DMS79 (cell line): ENCODE data around the gene CAVIN3.
"Not testable (repeated sequence)": the region's sequence is repeated elsewhere in the genome, so short reads cannot be mapped to it uniquely, and the experiment has no call there.

ENCODE experiments used
- DNase-seq: peaks from one replicate; lab custom pipeline; 2025; lab: John Stamatoyannopoulos, UW

Gene CAVIN3

DNA sequence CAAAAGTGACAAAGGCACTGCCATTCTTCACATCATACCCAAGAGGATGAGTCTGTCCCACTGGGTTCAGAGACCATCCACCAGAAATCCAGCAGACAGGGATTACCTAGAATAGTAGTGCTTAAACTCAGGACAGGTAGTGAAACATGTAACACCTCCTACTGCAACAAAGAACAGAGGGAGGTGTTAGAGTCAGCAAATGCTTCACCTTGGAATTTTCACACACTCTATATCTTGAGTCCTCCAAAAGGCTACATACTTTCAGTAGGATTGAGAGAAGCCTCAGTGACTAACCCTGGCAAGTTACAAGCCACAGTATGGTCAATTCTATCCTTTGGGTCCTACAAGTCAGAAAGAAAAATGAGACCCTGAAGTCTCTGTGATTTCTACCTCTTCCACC lies 6.0 kb upstream of the CAVIN3 start:
- DNase-seq = no peak

DNA sequence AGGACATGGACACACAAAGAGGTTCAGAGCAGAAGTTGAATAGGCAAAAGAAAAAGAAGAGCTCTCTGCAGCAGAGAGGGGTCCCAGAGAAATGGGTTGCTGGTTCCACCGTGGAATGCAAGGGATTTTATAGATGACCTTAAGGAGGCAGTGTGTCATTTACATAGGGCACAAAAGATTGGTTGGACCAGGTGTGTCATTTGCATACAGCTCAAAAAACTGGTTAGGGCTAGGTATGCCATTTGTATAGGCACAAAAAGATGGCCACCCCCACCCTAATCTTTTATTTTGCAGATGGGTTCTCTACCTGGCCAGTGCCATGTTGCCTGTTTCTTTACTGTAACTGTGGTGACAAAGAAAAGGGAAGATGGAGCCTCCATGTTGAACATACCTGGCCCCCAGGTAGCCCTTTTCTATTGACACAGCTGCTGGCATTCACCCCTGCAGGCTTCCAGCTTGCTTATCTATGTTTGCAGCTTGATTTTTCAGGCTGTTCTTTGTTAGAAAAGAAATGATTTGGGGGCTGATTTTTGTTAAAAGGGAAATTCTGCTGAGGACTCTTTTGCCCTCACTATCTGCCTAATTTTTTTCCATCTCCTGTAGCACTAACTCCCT lies 3.1 kb upstream of the CAVIN3 start:
- no peak for DNase-seq

DNA sequence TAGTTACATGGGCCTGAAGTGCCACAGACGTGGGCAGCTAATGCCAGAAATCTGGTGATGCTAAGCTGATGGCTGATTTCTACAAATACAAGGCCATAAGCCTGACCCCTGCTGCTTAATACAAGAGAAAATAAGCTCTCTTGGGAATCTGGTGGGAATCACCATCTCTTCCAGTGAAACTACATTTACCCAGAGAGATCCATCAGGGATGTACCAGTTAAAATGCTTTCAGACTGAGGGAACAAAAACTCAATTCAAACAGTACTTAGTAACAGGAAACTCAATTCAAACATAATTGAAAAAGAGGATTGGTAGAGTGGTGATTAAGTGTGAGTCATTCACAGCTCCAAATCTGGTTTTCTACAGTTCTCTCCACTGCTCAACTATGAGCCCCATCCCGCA lies 1.7 kb upstream of the CAVIN3 start:
- DNase-seq = no peak

DNA sequence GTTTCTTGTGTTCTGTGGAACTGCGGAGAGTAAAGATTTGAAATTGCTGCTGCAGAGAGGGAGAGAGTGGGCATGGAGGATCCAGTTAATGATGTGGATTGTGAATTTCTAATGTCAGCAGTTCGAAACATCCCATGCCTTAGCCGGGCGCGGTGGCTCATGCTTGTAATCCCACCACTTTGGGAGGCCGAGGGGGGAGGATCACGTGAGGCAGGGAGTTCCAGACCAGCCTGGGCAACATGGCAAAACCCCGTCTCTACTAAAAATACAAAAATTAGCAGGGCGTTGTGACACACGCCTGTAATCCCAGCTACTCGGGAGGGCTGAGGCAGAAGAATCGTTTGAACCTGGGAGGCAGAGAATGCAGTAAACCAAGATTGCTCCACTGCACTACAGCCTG lies 1.1 kb upstream of the CAVIN3 start:
- no peak for DNase-seq

DNA sequence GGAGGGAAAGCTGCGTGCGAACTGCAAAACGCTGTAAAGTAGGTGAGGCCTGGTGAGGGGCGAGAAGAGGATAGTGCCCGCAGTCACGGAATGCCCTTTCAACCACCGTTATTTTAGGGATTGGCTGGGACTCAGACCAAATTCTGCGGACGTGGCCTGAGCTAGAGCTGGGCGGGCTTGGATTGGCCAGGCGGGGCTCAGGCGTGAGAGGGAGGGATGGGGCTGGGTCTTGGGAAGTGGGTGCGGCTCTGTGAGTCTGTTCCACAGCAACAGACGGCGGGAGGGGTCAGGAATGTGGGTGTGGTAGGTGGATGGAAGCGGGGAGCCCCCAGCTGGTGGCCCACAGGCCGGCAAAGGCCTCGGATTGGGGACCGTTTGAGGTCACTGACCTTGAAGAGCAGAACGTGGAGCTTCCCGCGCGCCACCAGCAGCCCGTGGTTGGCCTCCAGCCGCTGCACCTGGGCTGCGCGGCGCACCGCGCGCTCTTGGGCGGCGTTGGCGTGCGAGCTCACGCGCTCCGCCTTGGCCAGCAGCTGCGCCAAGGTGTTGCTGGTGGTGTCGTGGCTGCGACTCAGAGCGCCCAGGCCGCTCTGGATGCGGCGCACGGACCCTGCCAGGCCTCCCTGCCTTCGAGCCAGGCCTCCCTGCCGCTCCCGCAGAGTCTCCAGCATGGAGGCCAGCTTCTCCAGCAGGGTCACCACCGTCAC lies 444 bp downstream of the CAVIN3 start:
- DNase-seq = peak; percentile 23

DNA sequence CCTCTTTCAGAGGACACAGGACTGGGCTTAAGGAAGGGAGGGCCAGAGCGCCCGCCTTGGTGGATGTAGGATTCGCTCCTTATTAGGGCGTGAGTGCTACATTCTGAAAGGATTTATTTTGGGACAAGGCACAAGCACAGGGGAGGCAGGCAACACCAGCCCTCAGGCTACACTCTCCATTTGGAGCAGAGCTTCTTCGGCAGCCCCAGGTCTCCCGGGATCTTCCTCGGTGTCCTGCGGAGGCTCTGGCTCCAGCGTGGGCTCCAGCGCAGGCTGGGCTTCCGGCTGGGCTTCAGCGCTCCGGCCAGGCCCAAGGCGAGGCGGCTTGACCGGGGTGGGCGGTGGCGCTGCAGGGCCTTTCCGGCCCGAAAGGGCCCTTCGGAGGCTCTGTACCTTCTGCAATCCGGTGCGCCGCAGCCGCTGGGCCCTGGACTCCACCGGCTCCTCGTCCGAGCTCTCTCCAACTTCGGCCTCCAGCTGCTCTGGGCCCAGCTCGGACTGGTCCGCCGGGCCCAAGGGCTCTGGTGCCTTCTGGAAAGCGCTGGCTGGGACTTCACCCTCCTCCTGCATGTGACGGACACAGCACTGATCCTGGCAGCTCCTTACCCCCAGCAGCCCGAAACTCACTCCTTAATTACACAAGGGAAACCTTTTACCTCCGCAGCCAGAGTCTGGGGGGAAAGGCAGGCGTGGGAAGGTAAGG lies 1.1 kb downstream of the CAVIN3 start:
- DNase-seq = no peak

DNA sequence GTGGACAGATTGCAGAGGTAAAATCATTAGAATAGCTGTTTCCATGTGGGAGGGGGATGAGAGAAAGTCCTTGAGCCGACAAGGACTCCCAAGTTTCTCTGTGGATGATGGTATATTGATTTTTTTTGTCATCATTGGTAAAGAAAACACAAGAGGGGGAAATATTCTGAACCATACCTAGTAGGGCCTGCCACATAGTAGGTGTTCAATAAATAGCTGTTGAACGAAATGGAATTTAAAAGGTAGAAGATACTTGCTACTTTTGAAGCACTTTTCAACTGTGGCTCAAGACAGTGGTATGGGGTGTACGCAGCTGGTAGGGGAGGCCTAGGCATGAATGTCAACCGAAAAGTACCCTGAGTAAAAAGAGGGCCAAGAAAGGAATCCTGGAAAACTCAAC lies 2.1 kb downstream of the CAVIN3 start:
- no peak for DNase-seq

DNA sequence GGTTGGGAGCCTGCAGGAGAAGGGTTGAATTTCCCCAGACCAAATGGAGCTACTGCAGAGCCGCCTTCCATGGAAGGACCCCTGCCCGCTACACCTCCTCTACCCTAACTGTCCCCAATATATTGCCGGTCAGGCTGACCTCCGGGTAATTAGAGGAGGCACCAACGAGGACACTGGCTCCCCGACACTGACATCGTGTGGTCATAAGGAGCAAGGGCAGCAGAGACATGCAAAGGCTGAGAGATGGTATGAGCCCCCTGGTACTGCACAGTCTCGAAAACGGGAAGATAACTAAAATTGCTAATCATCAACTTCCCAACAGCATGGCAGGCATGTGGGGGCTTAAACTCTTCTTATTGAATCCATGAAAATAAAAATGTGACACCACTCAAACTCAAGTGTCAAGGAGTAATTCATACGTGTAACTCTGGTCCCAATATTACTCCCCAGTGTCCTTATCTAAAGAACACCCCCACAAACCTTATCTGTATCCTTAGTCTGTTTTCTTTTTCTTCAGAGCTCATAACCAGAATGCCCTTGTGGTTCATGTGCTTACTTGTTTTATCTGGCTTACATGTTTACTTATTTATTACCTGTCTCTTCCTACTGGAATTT lies 4.4 kb downstream of the CAVIN3 start:
- DNase-seq = no peak

DNA sequence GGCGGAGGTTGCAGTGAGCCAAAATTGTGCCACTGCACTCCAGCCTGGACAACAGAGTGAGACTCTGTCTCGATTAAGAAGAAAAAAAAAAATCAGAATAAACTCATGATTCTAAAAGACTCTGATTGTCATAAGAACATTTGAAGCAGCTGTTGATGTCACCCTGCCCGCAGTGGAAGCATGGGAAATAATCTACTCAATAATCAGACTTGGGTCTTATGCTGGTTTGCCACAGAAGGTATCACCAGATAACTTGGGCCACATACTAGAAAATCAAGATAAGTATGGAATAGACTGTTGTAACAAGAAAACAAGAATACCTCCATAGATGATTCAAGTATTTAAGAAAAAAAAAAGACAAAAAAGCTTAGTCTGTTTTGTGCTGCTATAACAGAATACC lies 8.2 kb downstream of the CAVIN3 start:
- DNase-seq = no peak

DNA sequence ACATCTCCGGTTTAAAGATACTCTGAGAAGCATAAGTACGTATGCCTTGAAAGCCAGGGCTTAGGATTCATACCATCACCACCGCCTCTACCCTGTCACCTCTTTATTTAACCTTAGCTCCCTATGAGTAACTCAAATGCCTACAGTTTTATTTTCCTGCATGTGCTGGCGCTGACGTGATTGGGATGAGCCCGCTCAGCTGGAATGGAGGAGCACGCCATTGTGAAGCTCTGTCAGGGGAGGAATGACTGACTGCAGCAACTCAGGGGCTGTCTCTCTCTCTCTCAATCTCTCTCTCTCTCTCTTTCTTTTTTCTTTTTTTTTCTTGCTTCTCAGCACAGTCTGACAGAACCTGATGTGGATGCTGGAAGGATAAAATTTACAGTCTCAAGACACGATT lies 12.4 kb downstream of the CAVIN3 start:
- DNase-seq = no peak

DNA sequence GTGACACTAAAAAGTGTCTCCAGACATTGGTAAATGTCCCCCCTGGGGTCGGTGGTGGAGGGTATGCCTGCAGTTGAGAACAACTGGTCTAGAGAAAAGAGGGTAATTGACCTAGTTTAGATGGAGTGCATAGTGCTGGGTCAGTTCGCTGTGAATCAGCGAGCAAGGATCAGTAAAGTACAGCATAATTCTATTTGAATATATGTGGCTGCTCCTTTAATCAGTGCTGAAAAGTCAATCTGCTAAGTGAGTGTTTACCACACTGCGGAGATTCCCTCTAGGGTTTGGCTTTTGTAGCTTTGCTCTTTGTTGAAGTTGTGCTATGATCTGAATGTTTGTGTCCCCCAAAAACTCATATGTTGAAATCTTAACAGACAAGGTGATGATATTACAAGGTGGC lies 15.0 kb downstream of the CAVIN3 start:
- no peak for DNase-seq

DNA sequence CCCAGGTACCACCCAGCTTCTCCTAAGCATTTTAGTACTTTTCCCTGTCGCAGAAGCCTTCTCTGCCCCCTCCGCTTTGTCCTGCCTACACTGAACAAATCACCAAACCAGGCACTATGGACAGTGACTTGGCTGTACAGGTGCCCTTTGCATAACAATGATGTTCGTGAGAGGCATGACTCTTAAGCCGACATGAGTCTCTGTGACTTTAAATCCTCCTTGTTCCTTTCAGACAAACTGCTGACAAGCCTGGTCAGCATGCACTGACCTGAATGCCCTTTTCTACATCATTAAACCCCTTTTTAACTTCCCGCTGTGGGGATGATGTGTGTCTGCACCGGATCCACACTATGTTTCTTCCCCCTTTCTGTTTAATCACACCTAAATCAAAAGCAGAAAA lies 16.6 kb downstream of the CAVIN3 start:
- DNase-seq = no peak

DNA sequence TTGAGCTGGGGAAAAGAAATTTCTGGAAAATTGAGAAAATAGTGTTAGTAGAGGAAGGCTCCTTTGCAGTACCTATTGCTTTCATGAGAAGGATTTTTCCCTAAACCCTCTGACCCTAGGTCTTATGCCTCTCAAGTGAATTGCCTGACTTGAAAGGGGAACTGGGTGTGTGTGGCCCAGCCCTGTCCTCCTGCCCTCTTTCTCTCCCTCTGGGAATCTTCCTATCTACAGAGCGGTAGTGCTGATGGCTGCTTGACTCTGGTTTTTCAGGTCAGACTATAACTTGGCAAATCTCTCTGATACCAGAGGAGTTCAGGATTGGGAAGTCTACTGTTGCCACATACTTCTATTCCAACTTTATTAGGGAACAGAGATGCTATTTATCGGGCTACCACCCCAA lies 19.2 kb downstream of the CAVIN3 start:
- no peak for DNase-seq

DNA sequence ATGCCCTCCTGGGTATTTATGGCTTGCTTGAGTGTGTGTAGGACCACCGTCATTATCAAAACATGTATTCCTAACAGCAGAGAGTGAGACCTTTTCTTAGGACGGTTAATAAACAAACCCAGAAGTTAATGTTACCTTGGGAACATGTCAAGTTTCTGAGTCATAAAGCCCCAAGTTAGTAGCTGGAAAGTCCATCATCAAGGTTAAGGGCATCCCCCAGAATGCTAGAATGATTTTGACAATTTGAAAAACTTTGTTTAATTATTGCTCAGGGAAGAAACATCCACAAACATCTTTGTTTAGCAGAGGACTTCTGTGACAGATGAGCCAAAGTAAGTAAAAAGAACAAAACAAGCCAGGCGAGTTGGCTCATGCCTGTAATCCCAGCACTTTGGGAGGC lies 20.0 kb downstream of the CAVIN3 start:
- no peak for DNase-seq

DNA sequence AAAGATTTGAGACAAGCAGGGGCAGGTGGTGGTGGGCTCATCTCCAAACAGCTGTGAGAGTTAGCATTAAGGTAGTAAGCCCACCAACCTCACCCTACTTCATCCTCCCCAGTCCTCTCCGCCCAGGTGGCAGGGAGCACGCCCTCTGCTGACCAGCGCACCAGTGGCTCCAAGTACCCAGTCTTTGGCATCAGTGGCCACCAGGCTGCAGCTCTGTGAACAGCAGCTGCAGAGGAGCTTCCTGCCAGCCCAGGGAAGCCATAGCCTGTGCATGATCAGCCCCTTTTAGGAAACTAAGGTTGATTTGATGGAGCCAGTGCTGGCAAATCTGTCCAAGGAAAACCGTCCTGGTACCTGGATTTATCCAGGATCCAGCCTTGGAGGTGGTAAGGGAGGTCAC lies 21.7 kb downstream of the CAVIN3 start:
- DNase-seq = no peak

DNA sequence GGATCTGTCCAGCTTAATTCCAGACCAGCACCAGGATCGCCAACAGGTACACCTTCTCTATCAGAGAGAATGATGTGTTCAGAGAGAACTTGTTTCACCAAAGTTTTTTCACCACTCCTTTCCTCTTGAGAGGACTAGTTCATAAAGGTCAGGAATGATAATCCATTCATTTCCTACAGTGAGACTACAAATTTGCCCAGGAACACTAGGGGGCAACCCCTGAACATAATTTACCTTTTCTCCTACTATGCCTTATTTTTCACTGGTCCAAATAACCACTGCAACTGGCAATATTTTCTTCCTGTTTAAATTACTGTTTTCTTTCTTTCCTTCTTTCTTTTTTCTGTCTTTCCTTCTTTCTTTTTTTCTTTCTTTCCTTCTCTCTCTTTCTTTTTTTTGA lies 22.5 kb downstream of the CAVIN3 start:
- DNase-seq = no peak

DNA sequence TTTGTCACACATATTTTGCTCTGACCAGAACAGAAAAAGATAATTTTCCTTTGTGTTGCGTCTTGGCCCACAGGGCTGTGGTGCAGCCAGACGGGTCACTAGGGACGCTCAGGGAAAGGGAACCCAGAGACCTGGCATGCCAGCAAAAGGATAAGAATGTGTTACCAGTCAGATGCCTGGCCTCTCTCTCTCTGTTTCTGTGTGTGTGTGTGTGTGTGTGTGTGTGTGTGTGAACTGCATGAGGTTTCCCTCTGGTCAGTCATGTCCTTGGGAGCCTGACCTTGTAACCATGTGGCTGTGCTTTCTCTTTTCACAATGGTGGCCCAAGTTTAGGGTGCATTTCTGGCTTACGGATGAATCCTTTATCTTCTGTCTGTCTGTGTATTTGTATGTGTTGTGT lies 35.3 kb downstream of the CAVIN3 start:
- DNase-seq = no peak

DNA sequence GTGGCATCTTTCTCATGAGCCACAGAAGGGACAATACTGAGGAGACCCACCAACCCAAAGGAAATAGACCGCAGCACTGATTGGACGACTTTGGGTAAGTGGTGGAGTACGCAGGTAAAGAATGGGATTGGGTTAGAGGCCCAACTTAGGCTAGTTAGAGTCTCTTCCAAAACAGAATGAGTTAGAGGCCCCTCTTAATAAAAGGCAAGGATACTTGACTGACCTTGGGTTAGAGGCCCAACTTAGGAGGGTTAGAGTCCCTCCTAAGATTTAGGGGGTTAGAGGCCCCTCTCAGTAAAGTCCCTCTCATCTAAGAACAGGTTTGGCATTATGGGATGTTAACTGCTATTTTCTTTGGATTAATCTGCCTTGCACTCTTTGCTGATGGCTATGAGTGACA lies 36.1 kb downstream of the CAVIN3 start:
- no peak for DNase-seq

DNA sequence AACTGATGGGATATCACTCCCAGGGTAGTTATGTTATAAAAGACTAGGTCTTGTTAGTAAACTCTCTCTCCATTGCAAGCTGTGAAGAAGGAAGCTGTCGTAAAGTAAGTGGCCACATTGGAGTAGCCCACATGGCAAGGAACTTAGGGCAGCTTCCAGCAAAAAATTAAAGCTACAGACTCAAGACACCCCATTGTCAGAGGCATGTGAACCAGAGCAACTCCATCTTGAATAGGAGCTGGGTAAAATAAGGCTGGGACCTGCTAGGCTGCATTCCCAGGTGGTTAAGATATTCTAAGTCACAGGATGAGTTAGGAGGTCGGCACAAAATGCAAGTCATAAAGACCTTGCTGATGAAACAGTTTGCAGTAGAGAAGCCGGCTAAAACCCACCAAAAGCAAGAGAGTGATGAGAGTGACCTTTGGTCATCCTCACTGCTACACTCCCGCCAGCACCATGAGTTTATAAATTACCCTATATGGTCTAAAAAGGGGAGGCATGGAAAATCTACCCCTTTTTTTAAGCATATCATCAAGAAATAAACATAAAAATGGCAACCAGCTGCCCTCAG lies 36.8 kb downstream of the CAVIN3 start:
- DNase-seq = no peak

DNA sequence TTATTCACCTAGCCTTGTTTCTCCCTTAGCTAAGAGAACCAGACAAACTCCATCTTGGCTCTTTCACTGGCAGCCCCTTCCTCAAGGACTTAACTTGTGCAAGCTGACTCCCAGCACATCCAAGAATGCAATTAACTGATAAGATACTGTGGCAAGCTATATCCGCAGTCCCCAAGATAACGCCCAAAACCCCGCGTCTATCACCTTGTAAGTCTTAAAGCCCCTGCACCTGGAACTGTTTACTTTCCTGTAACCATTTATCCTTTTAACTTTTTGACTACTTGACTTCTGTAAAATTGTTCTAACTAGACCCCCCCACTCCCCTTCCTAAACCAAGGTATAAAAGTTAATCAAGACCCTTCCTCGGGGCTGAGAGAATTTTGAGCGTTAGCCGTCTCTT lies 39.5 kb downstream of the CAVIN3 start:
- not testable (repeated sequence) for DNase-seq

DNA sequence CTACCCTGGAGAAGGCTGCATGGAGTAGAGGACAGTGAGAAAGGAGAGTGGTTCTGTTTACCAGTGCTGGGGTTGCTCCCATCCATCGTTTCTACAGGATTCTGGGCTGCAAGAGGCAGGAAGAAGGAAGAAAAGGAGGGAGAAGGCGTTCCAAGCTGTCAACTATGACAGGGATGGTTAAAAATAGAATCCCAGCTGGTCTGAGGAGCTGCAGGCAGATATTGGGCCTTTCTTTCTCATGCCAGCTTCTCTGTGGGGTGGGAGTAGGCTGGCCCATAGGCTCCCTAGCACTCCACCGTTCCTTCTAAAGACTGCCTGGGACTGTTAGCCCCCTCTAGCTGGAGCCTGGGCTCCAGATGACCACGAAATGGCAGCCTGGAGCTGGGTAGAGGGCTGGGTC lies 47.1 kb downstream of the CAVIN3 start:
- DNase-seq = no peak

DNA sequence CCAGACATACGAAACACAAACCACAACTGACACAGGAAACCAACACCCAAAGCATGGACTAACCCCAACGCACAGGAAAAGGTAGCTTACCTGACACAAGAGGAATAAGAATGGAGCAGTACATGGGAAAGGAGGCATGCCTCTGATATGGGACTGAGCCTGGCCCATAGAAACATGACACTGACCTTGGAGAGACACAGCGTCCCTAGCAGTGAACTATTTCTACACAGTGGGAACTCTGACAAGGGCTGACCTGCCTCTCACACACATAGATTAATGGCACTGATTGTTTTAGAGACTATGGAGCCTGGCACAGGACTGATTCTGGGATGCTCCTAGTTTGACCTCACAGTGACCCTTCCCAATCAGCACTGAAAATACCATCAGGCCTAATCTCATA lies 48.7 kb downstream of the CAVIN3 start:
- no peak for DNase-seq
